Measurements from ENCODE around the gene LPCAT2.
A peak's percentile ranks its signal among the peaks of the same experiment; 100 is the strongest.

Gene LPCAT2

DNA sequence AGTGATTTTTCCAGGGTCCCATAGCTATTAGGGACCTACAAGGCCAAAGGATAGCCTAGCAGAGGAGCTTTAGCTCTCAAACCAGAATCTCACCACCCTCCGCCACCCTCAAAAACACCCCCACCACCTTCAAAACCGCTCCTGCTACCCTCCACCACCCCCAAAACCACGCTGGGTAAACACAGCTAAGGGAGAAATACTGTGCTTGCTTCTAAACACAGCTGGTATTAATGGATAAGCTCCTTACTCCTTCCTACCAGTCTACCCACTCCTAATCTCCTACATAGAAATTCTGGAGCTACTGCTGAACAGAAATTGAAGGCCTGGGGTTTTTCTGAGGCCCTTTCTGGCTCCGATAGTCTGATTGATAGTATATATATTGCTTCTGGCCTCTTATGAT is 2.2 kb upstream of the LPCAT2 start:
- Mint-ChIP-seq H3K27me3 (peaks cover 19% of the 10 kb centered on the region), H3K36me3 (no peaks in the 10 kb centered on the region), H3K27ac (no peak overlapping the region), H3K4me3 (no peak overlapping the region), H3K9me3 (ENCODE audit: low read depth) (no peaks in the 10 kb centered on the region), H3K4me1 (ENCODE audit: low read depth) (peaks cover 3% of the 10 kb centered on the region)

DNA sequence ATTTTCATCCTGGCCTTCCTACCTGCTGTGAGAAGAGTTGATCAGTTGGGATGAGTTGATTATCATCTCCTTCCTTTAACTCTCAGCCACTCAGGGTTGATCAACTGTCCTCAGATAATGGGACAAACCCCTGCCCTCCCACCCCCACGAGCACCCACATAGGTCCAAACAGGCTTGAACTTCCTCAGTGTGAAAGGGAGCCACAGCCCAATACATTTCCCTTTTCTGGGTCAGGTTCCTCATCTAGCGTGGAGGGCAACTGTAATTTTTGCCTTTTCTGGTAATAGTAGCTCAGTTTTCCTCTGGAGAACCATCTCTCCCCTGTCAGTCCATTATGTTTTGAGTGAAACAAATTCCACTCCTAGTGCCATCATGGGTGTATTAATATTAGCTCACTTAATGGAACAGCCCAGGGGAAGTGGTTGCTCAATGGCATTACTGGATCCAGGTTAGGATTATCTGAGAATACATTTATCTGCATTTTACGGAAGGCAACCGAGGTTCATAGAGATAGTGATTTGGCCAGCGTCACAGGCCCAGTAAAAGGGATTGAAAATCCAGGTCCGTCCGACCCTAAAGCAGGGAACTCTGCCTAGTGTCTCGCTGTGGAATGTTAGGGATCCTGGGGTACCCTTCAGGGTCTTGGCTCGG is 476 bp upstream of the LPCAT2 start:
- H3K36me3 Mint-ChIP-seq = no peaks in the 10 kb centered on the region
- H3K27me3 Mint-ChIP-seq = peaks cover 19% of the 10 kb centered on the region
- H3K27ac Mint-ChIP-seq = no peak overlapping the region
- peak overlapping the region; percentile 75 for H3K4me3 Mint-ChIP-seq
- peaks cover 9% of the 10 kb centered on the region for H3K9me3 Mint-ChIP-seq (ENCODE audit: low read depth)
- H3K4me1 Mint-ChIP-seq (ENCODE audit: low read depth) = peaks cover 3% of the 10 kb centered on the region

DNA sequence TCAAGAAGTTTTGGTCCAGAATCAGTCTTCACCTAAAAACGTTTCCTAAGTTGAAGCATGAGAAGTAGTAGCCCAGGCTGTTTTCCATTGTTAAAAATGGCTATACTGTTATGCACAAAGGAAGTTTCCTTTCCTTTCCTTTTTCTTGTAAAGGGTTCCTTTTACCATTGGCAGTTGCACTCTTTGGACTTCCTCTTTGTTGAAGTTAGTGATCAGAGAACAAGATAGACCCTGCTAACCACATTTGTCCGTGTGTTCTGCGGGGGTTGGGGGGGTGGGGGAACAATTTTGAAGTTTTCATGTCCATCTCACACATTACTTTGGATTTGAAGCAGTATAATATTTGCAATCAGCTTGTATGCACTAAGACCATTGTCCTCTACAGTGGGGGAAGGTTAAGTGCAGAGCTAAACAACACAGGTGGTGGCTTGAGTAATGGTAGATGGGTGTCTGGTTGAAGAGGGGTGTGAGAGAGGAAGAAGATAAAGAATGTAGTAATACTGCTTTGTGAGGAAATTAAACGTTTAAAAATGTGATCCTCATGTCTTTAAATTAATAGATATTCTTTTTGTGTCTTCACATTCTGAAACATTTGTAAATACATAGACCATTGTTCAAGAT is 1.4 kb downstream of the LPCAT2 start:
- Mint-ChIP-seq H3K4me3 (peak overlapping the region; percentile 30), H3K27ac (no peak overlapping the region), H3K36me3 (no peaks in the 10 kb centered on the region), H3K9me3 (ENCODE audit: low read depth) (peaks cover 9% of the 10 kb centered on the region), H3K4me1 (ENCODE audit: low read depth) (peaks cover 3% of the 10 kb centered on the region), H3K27me3 (peaks cover 19% of the 10 kb centered on the region)

DNA sequence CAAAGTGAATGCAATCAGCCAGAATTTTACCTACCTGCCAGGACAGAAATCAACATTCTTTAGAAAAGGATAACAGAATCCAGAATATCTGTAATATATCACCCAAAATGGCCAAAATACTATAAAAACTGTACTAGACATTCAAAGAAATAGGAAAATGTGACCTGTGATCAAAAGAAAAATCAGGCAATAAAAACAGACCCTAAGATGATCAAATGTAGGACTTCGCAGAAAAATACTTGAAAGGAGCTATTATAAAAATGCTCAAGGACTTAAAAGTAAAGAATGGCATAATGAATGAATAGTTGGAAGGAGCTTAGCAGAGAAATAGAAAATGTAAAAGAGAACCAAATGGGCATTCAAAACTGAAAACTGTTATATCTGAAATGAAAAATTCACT is 4.1 kb downstream of the LPCAT2 start:
- Mint-ChIP-seq H3K4me3 (no peak overlapping the region), H3K27ac (no peak overlapping the region), H3K4me1 (ENCODE audit: low read depth) (peaks cover 3% of the 10 kb centered on the region), H3K9me3 (ENCODE audit: low read depth) (peaks cover 9% of the 10 kb centered on the region), H3K36me3 (no peaks in the 10 kb centered on the region), H3K27me3 (peaks cover 18% of the 10 kb centered on the region)

DNA sequence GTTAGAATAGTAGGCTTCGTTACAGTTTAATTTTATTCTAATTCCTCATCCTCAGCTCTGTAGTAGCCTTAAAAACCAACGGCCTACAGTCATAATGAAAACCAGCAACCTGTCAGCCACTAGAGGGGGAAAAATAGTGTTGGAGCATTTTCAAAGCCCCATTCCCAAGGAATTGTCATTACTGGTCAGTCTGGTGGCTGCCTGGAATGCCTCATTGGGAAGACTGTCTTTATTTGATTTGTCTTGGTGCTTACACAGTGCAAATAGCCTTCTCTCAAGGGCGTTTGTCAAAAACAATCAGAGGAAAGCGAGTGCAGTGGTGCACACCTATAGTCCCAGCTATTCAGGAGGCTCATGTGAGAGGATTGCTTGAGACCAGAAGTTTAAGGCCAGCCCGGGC is 4.7 kb downstream of the LPCAT2 start:
- no peak overlapping the region for H3K27ac Mint-ChIP-seq
- H3K9me3 Mint-ChIP-seq (ENCODE audit: low read depth) = peaks cover 13% of the 10 kb centered on the region
- no peak overlapping the region for H3K4me3 Mint-ChIP-seq
- H3K4me1 Mint-ChIP-seq (ENCODE audit: low read depth) = peaks cover 1% of the 10 kb centered on the region
- no peaks in the 10 kb centered on the region for H3K36me3 Mint-ChIP-seq
- peaks cover 14% of the 10 kb centered on the region for H3K27me3 Mint-ChIP-seq

DNA sequence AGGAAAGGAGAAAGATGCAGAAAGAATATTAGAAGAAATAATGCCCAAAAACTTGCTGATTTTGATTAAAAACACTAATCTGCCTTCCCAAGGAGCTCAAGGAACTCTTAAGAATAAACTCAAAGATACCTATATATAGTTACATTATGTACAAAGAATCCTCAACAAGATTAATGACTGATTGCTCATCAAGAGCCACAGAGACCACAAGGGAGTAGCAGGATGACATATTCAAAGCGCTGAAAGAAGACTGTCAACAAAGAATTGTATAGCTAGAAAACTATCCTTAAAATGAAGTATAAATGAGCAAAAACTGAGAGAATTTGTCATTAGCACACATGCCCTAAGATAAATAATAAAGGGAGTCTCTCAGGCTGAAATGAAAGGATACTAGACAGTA is 6.2 kb downstream of the LPCAT2 start:
- Mint-ChIP-seq H3K27me3 (peaks cover 4% of the 10 kb centered on the region), H3K4me1 (ENCODE audit: low read depth) (no peaks in the 10 kb centered on the region), H3K36me3 (no peaks in the 10 kb centered on the region)

DNA sequence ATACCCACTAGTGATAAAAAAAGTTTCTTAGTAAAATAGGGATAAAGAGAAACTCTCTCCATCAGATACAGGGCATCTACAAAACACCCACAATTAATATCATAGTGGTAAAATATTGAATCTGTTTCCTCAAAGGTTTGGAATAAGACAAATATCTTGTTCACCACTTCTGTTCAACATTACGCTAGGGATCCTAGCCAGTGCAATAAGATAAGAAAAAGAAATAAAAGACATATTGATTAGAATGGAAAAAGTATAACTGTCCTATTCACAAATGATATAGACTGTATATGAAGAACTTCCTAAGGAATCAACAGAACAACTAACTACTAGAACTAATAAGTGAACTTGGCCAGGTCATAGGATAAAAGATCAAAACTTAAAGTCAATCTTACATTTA is 12.9 kb downstream of the LPCAT2 start:
- no peak overlapping the region for H3K27ac Mint-ChIP-seq
- no peaks in the 10 kb centered on the region for H3K36me3 Mint-ChIP-seq
- peaks cover 1% of the 10 kb centered on the region for H3K27me3 Mint-ChIP-seq
- H3K4me3 Mint-ChIP-seq = no peak overlapping the region
- no peaks in the 10 kb centered on the region for H3K4me1 Mint-ChIP-seq (ENCODE audit: low read depth)
- H3K9me3 Mint-ChIP-seq (ENCODE audit: low read depth) = peaks cover 12% of the 10 kb centered on the region

More for the DNA sequence above, 6.2 kb downstream of the LPCAT2 start:
- no peak overlapping the region for H3K27ac Mint-ChIP-seq
- no peak overlapping the region for H3K4me3 Mint-ChIP-seq
- peaks cover 15% of the 10 kb centered on the region for H3K9me3 Mint-ChIP-seq (ENCODE audit: low read depth)

DNA sequence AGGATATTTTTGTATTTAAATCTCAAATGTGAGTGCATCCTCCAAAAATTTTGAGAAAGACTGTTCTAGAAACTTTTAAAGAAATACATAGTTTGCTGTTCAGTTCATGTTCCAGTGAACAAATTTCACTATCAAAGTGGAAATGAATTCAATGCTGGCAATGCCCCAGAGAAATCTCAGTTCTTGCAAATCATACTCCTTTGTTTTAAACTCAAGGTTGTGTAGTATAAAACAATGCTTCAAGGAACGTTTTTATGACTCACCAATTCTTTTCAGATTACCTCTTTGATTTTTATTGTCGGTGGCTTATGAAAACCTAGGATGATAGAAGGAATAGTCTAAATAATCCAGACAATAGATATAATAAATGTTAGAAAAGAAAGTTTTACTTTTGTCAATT is 17.6 kb downstream of the LPCAT2 start:
- Mint-ChIP-seq H3K36me3 (no peaks in the 10 kb centered on the region), H3K4me1 (ENCODE audit: low read depth) (no peaks in the 10 kb centered on the region), H3K27me3 (peaks cover 8% of the 10 kb centered on the region), H3K27ac (no peak overlapping the region), H3K4me3 (no peak overlapping the region), H3K9me3 (ENCODE audit: low read depth) (peaks cover 7% of the 10 kb centered on the region)

DNA sequence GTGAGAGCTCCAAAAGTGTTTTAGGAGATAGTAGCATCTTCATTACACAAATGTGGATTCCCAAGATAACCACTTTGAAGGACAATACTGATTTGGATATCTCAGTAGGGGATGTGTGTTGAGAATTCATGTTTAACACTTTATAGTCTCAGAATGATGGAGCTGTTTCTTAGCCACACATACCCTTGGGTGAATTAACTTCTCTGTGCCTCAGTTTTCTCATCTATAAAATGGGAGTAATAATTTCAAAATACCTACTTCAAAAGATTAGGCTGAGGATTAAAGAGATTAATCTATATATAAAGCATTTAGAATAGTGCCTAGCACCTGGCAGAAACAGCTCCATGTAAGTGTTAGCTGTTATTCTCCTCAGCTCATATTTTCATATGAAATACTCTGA is 19.0 kb downstream of the LPCAT2 start:
- Mint-ChIP-seq H3K27me3 (peaks cover 8% of the 10 kb centered on the region), H3K4me3 (no peak overlapping the region), H3K36me3 (no peaks in the 10 kb centered on the region), H3K9me3 (ENCODE audit: low read depth) (no peaks in the 10 kb centered on the region), H3K4me1 (ENCODE audit: low read depth) (no peaks in the 10 kb centered on the region), H3K27ac (no peak overlapping the region)

DNA sequence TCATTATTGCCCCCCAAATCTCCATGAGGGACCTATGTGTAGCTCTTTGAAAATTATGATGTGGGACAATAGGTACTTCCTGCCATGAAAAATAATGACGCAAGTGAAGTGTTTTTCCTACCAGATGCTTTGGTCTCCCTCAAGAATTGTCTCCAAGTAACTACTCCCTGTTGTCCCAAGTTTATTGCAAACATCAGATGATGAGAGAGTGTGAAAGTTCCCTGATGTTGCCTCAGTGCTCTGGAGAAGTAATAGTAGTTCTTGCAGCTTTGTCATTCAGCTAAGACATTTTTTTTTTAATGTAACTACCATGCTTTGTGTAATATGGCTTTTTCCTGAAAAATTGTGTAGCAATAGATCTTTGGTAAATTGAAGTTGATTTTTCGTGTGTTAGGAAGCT is 20.1 kb downstream of the LPCAT2 start:
- H3K27me3 Mint-ChIP-seq = peaks cover 8% of the 10 kb centered on the region
- H3K36me3 Mint-ChIP-seq = no peaks in the 10 kb centered on the region
- H3K9me3 Mint-ChIP-seq (ENCODE audit: low read depth) = no peaks in the 10 kb centered on the region
- no peak overlapping the region for H3K27ac Mint-ChIP-seq
- no peaks in the 10 kb centered on the region for H3K4me1 Mint-ChIP-seq (ENCODE audit: low read depth)
- no peak overlapping the region for H3K4me3 Mint-ChIP-seq

DNA sequence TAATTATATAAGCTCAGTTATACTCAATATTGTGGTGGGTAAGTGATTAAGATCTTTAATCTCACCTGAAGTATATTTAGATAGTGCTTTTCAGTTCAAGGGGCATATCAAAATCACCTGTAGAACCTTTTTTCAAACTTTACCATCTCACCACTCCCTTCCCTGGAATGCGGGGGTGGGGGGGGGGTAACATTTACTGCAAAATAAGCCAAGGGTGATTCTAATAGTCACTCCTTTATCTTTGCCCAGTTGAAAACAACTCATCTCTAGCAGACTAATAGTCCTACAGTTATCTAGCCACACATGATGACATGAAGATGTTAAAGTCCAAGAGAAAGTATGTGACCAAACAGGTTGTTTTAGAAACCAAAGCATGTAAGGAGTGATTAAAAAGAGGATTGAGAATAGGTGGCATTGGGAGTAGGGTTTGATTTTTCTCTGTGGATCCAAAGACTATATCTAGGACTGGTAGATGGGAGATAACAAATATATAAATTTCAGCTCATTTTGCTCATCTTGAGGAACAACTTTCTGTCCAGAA is 21.5 kb downstream of the LPCAT2 start:
- Mint-ChIP-seq H3K27ac (no peak overlapping the region), H3K4me1 (ENCODE audit: low read depth) (no peaks in the 10 kb centered on the region), H3K27me3 (peaks cover 8% of the 10 kb centered on the region), H3K4me3 (no peak overlapping the region), H3K36me3 (no peaks in the 10 kb centered on the region), H3K9me3 (ENCODE audit: low read depth) (no peaks in the 10 kb centered on the region)

DNA sequence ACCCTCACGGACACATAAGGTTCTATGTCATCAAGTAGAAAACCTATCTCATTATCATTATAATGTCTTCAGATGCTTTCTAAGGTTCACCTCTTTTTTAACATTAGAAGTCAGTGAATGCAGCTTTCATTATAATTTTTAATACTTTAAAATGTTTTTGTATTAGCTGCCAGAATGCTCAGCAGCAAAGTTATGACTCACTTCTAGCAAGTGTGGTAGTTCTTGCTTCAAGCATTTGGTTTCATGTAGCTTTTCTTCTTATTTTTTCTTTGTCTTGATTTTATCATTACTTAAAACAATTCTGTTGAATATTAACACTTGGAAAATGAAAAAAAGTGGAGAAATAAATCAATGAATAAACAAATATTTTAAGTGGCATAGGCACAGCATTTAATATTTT is 23.4 kb downstream of the LPCAT2 start:
- Mint-ChIP-seq H3K9me3 (ENCODE audit: low read depth) (no peaks in the 10 kb centered on the region), H3K36me3 (no peaks in the 10 kb centered on the region), H3K4me1 (ENCODE audit: low read depth) (no peaks in the 10 kb centered on the region), H3K27me3 (peaks cover 8% of the 10 kb centered on the region), H3K27ac (no peak overlapping the region), H3K4me3 (no peak overlapping the region)

DNA sequence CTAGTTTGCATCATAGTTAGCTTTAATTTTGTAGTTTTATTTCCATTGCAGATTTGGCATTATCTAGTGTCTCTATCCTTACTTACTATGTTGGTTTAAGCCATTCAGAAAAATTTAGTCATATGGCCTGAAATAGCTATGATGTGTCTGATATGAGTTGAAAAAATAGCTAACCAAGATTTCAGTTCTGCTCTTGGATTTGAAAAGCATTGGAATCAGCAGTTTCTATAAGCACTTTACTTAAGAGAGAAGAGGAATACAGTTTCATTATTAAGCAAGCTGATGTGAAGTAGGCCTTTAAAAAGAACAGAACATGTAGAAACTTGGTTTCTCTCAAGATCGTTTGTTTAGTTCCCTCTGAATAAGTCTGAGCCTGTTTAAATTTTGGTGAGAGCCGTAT is 25.9 kb downstream of the LPCAT2 start:
- H3K4me1 Mint-ChIP-seq (ENCODE audit: low read depth) = no peaks in the 10 kb centered on the region
- H3K27me3 Mint-ChIP-seq = peaks cover 3% of the 10 kb centered on the region
- no peak overlapping the region for H3K27ac Mint-ChIP-seq
- H3K9me3 Mint-ChIP-seq (ENCODE audit: low read depth) = no peaks in the 10 kb centered on the region
- no peaks in the 10 kb centered on the region for H3K36me3 Mint-ChIP-seq
- H3K4me3 Mint-ChIP-seq = no peak overlapping the region

DNA sequence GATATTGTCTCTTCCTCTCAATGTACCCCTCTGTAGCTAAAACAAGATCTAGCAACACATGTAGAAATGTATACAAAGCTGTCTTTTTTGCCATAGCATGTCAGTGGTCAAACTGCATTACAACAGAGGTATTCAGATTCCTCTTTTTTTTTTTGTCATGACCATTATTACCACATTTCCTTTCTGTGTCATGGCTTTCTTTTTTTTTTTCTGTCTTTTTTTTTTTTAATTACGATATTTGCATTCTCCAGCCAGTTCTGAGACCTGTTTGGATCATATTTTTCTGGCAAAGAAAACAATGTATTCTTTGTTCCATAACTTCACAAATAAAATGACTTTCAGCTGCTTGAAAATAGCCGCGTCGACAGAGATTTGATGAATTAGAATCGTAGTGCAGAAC is 30.2 kb downstream of the LPCAT2 start:
- Mint-ChIP-seq H3K4me3 (no peak overlapping the region), H3K36me3 (no peaks in the 10 kb centered on the region), H3K27me3 (no peaks in the 10 kb centered on the region), H3K27ac (no peak overlapping the region), H3K9me3 (ENCODE audit: low read depth) (no peaks in the 10 kb centered on the region), H3K4me1 (ENCODE audit: low read depth) (no peaks in the 10 kb centered on the region)

DNA sequence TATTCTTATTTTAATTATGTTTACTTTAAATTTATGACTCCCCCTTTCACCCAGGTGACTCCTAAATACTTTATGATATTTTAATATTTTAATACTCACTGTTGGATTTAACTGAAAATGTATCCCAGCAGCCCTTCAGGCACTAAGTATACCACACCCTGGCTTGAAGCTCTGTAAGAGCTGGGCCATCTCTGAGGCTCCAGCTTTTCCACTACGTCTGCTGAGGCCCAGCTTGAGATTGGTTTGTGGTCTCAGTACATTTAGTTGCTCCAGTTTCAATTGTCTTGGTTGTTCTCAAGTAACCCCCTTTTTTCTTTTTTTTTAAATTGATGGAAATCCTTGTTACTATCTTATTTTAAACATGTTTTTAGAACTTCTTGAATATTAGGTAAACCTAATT is 30.6 kb downstream of the LPCAT2 start:
- peaks cover 2% of the 10 kb centered on the region for H3K27me3 Mint-ChIP-seq
- no peaks in the 10 kb centered on the region for H3K4me1 Mint-ChIP-seq (ENCODE audit: low read depth)
- no peaks in the 10 kb centered on the region for H3K36me3 Mint-ChIP-seq
- no peak overlapping the region for H3K4me3 Mint-ChIP-seq
- H3K9me3 Mint-ChIP-seq (ENCODE audit: low read depth) = no peaks in the 10 kb centered on the region
- no peak overlapping the region for H3K27ac Mint-ChIP-seq

DNA sequence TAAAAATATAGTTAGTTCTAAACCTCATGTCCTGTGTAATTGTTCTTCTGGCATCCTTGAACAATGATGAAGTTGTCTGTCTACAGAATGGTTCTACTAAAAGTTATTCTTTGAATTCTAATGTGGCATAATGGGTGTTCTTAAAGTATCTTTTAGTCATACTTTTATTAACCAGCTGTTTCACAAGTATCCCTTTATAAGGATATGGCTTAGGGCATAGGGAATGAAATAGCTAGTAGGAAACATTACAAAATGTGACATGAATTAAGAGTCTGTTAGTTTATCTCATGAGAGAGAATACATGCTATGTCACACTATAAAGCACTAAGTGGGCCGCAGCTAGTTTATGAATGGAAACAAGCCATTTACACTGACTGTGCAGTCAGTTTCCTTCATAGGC is 31.3 kb downstream of the LPCAT2 start:
- H3K27me3 Mint-ChIP-seq = peaks cover 2% of the 10 kb centered on the region
- no peaks in the 10 kb centered on the region for H3K36me3 Mint-ChIP-seq
- H3K4me1 Mint-ChIP-seq (ENCODE audit: low read depth) = no peaks in the 10 kb centered on the region
- H3K27ac Mint-ChIP-seq = no peak overlapping the region
- no peaks in the 10 kb centered on the region for H3K9me3 Mint-ChIP-seq (ENCODE audit: low read depth)
- no peak overlapping the region for H3K4me3 Mint-ChIP-seq
